PFSK-1 (cell line): ENCODE measurements around the gene GALK1.

Experiments used
- FOXP2 ChIP-seq: optimal IDR thresholded peaks from 2 replicates; pipeline ENCODE3; 2011; ENCODE audit warnings: borderline replicate concordance, control low read depth, inconsistent platforms; ENCODE audit not compliant: insufficient read depth; ENCODE audit errors: extremely low read length, extremely low read depth
- POLR2AphosphoS5 ChIP-seq: IDR thresholded peaks from 2 replicates; pipeline ENCODE4 v1.6.1; 2012; ENCODE audit warnings: low read depth, mild to moderate bottlenecking, control low read depth, low read length, moderate library complexity
- SIN3A ChIP-seq: IDR thresholded peaks from 2 replicates; pipeline ENCODE4 v1.6.1; 2012; ENCODE audit warnings: mild to moderate bottlenecking, low read length, moderate library complexity, borderline replicate concordance; ENCODE audit not compliant: insufficient read depth
- TAF1 ChIP-seq: IDR thresholded peaks from 2 replicates; pipeline ENCODE4 v1.6.1; 2012; ENCODE audit warnings: low read length, control low read depth, borderline replicate concordance; ENCODE audit not compliant: insufficient read depth
- TF ChIP-seq, protein P1 (sequence below), 2 experiments: IDR thresholded peaks; 2 replicates each; pipeline versions ENCODE4 v1.6.1 to v1.8.0; 2011 to 2012; ENCODE audit warnings: low read depth in 2 of 2, low read length in 2 of 2, control low read depth in 1 of 2, inconsistent platforms in 1 of 2, mild to moderate bottlenecking in 1 of 2, moderate library complexity in 1 of 2; ENCODE audit not compliant: insufficient read depth in 1 of 2

GALK1 gene

GRCh38 chr17:75793460-75793859, 28.5 kb upstream of the GALK1 start:
- TF ChIP-seq, protein P1, sequence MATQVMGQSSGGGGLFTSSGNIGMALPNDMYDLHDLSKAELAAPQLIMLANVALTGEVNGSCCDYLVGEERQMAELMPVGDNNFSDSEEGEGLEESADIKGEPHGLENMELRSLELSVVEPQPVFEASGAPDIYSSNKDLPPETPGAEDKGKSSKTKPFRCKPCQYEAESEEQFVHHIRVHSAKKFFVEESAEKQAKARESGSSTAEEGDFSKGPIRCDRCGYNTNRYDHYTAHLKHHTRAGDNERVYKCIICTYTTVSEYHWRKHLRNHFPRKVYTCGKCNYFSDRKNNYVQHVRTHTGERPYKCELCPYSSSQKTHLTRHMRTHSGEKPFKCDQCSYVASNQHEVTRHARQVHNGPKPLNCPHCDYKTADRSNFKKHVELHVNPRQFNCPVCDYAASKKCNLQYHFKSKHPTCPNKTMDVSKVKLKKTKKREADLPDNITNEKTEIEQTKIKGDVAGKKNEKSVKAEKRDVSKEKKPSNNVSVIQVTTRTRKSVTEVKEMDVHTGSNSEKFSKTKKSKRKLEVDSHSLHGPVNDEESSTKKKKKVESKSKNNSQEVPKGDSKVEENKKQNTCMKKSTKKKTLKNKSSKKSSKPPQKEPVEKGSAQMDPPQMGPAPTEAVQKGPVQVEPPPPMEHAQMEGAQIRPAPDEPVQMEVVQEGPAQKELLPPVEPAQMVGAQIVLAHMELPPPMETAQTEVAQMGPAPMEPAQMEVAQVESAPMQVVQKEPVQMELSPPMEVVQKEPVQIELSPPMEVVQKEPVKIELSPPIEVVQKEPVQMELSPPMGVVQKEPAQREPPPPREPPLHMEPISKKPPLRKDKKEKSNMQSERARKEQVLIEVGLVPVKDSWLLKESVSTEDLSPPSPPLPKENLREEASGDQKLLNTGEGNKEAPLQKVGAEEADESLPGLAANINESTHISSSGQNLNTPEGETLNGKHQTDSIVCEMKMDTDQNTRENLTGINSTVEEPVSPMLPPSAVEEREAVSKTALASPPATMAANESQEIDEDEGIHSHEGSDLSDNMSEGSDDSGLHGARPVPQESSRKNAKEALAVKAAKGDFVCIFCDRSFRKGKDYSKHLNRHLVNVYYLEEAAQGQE (IDR thresholded peaks at IDR 0.05; ENCODE audit: insufficient read depth in 1 of 2, low read depth in 2 of 2, low read length in 2 of 2) = no peak
- TF ChIP-seq FOXP2 (no peak), POLR2AphosphoS5 (no peak), TAF1 (no peak), SIN3A (no peak)

- TF ChIP-seq TAF1 (no peak), FOXP2 (no peak), SIN3A (no peak), POLR2AphosphoS5 (no peak)
- TF ChIP-seq, protein P1 (IDR thresholded peaks at IDR 0.05; ENCODE audit: insufficient read depth in 1 of 2, low read depth in 2 of 2, low read length in 2 of 2) = no peak
Observed at GRCh38 chr17:75791254-75791653, 26.3 kb upstream of the GALK1 start.

- TF ChIP-seq, protein P1 (IDR thresholded peaks at IDR 0.05; ENCODE audit: insufficient read depth in 1 of 2, low read depth in 2 of 2, low read length in 2 of 2) = peak in 1 of 2 experiments; percentile 76; a peak in 3 of 4 replicates
- TF ChIP-seq POLR2AphosphoS5 = peak; percentile 94
- TF ChIP-seq SIN3A = no peak
- peak; percentile 84 for TF ChIP-seq FOXP2
- peak; percentile 92; the same call in 1 of the 2 replicates for TF ChIP-seq TAF1
Observed at GRCh38 chr17:75785016-75785890, 20.3 kb upstream of the GALK1 start.

- TF ChIP-seq FOXP2 = no peak
- no peak for TF ChIP-seq SIN3A
- TF ChIP-seq POLR2AphosphoS5 = 0 out of 2 replicates have a peak, but pooled peaks have one; percentile 82
- TF ChIP-seq TAF1 = peak; percentile 72; the same call in 1 of the 2 replicates
- TF ChIP-seq, protein P1 (IDR thresholded peaks at IDR 0.05; ENCODE audit: insufficient read depth in 1 of 2, low read depth in 2 of 2, low read length in 2 of 2) = no peak
Observed at GRCh38 chr17:75784473-75785015, 19.6 kb upstream of the GALK1 start, which contains the start of gene UNK. TSS of gene UNK (plus strand) at chr17:75784806. CDS start at chr17:75784881, 75 bp downstream.
